HCT116 (cell line): Measurements from ENCODE around the gene MMP24. TPM values are rescaled to one million over a fixed set of nuclear protein-coding genes. Genes with fewer than 3 reads are reported as not detected.

Source experiments
- ATAC-seq: fragments of 200-7000 bp; cut with Tn5 transposase; 2 replicates; pipeline ENCODE4 v1.9.1; 2020; ENCODE audit warnings: mild to moderate bottlenecking, moderate library complexity
- BruUV-seq: library from RNA; stranded (reverse); fragments of 400-500 nt; replicated peaks from 2 replicates; lab custom pipeline; 2021; lab: Mats Ljungman, UMichigan
- CTCF ChIA-PET: fragments of 300-600 bp; sonication (Branson Sonifier 250); formaldehyde crosslinking; loops from one replicate; lab custom pipeline; 2021; ENCODE audit warnings: antibody characterized with exemption; lab: Charles Lee
- POLR2A ChIA-PET: fragments of 300-600, 350-600 bp; sonication (Branson Sonifier 250); formaldehyde crosslinking; loops from one replicate; lab custom pipeline; 2021; ENCODE audit warnings: antibody characterized with exemption; lab: Charles Lee
- RAD21 ChIA-PET, 2 experiments: fragments of 300-600 bp; sonication (Branson Sonifier 250); formaldehyde crosslinking; loops; one replicate each; lab custom pipeline; 2023; ENCODE audit warnings: low total read pairs in 2 of 2; ENCODE audit not compliant: uncharacterized antibody in 2 of 2, unreplicated experiment in 2 of 2, low non-redundant PET in 1 of 2; lab: Charles Lee
- DNase-seq: peaks from one replicate; pipeline ENCODE4 v3.0.0-alpha.2; 2010; ENCODE audit warnings: low read depth, low spot score
- H2AFZ ChIP-seq: fragments of 200-600 bp; shearing (Covaris generic), sonication (generic); 2 replicates; pipeline ENCODE4 v1.6.1; 2017; ENCODE audit warnings: low read depth, mixed run types, mixed read lengths, antibody characterized with exemption, low read length; ENCODE audit not compliant: poor library complexity, severe bottlenecking
- H3K27ac ChIP-seq: 2 replicates; pipeline ENCODE4 v1.5.1; 2012; ENCODE audit warnings: low read depth, low read length
- H3K27me3 ChIP-seq: fragments of 200-600 bp; sonication (generic); 2 replicates; pipeline ENCODE4 v1.6.1; 2016; ENCODE audit warnings: mixed run types, low read length, mixed read lengths; ENCODE audit not compliant: insufficient read depth
- H3K36me3 ChIP-seq, 2 experiments: fragments of 200-500 bp in 1 of 2; fragments of 200-600 bp in 1 of 2; sonication (Bioruptor generic) in 1 of 2; sonication (generic) in 1 of 2; 2 replicates each; pipeline versions ENCODE4 v1.5.1 to v1.6.1; 2014 to 2016; ENCODE audit warnings: low read length in 2 of 2, inconsistent platforms in 1 of 2, mixed read lengths in 1 of 2, mixed run types in 1 of 2; ENCODE audit not compliant: insufficient read depth in 2 of 2, control insufficient read depth in 1 of 2
- H3K4me1 ChIP-seq, 2 experiments: fragments of 200-600 bp in 1 of 2; sonication (generic) in 1 of 2; 2 replicates each; pipeline versions ENCODE4 v1.5.1 to v1.6.1; 2012 to 2017; ENCODE audit warnings: low read length in 2 of 2, inconsistent platforms in 1 of 2, mild to moderate bottlenecking in 1 of 2, mixed read lengths in 1 of 2, mixed run types in 1 of 2, moderate library complexity in 1 of 2; ENCODE audit not compliant: insufficient read depth in 2 of 2, control insufficient read depth in 1 of 2
- H3K4me2 ChIP-seq: fragments of 200-600 bp; sonication (generic); 2 replicates; pipeline ENCODE4 v1.6.1; 2017; ENCODE audit warnings: mixed run types, low read length, mixed read lengths
- H3K4me3 ChIP-seq, 2 experiments: fragments of 200-600 bp in 1 of 2; sonication (generic) in 1 of 2; replicated peaks in 1 of 2; 2 replicates each; pipeline ENCODE4 v1.5.1; 2011 to 2016; ENCODE audit warnings: low read length in 2 of 2, control low read depth in 1 of 2, low read depth in 1 of 2, mild to moderate bottlenecking in 1 of 2, mixed read lengths in 1 of 2, mixed run types in 1 of 2
- H3K79me2 ChIP-seq: fragments of 200-600 bp; sonication (generic); 2 replicates; pipeline ENCODE4 v1.6.1; 2017; ENCODE audit warnings: mild to moderate bottlenecking, mixed run types, low read length, moderate library complexity, mixed read lengths; ENCODE audit not compliant: insufficient read depth
- H3K9ac ChIP-seq: fragments of 200-600 bp; sonication (generic); 2 replicates; pipeline ENCODE4 v1.6.1; 2016; ENCODE audit warnings: low read length, mixed read lengths
- H3K9me2 ChIP-seq: fragments of 200-600 bp; sonication (generic), shearing (Covaris generic); 2 replicates; pipeline ENCODE4 v1.6.1; 2017; ENCODE audit warnings: mixed run types, mild to moderate bottlenecking, moderate library complexity; ENCODE audit not compliant: insufficient read depth
- H3K9me3 ChIP-seq, 2 experiments: fragments of 200-500 bp in 1 of 2; fragments of 200-600 bp in 1 of 2; sonication (Bioruptor generic) in 1 of 2; sonication (generic) in 1 of 2; 2 replicates each; pipeline ENCODE4 v1.6.1; 2014 to 2017; ENCODE audit warnings: low read length in 2 of 2, mixed read lengths in 2 of 2, inconsistent platforms in 1 of 2, low read depth in 1 of 2, mild to moderate bottlenecking in 1 of 2, mixed run types in 1 of 2, moderate library complexity in 1 of 2; ENCODE audit not compliant: control insufficient read depth in 1 of 2, insufficient read depth in 1 of 2
- H4K20me1 ChIP-seq: fragments of 200-600 bp; sonication (generic), shearing (Covaris generic); 2 replicates; pipeline ENCODE4 v1.6.1; 2017; ENCODE audit warnings: mixed run types, mild to moderate bottlenecking, moderate library complexity; ENCODE audit not compliant: insufficient read depth
- CEBPB ChIP-seq: IDR thresholded peaks from 2 replicates; pipeline ENCODE4 v1.6.1; 2012; ENCODE audit warnings: low read depth
- CTCF ChIP-seq, 3 experiments: fragments of 200-600 bp in 1 of 3; sonication (generic) in 1 of 3; IDR thresholded peaks in 2 of 3; conservative IDR thresholded peaks in 1 of 3; 2 replicates each; pipeline ENCODE4 v1.5.1; 2012 to 2017; ENCODE audit warnings: low read depth in 2 of 3, low read length in 2 of 3, antibody characterized with exemption in 1 of 3, borderline replicate concordance in 1 of 3, control low read depth in 1 of 3, mild to moderate bottlenecking in 1 of 3, mixed read lengths in 1 of 3, mixed run types in 1 of 3, moderate library complexity in 1 of 3; ENCODE audit not compliant: insufficient read depth in 1 of 3
- EZH2 ChIP-seq: fragments of 200-600 bp; sonication (generic); IDR thresholded peaks from 2 replicates; pipeline ENCODE4 v1.6.1; 2017; ENCODE audit warnings: antibody characterized with exemption, mixed run types
- EZH2phosphoT487 ChIP-seq: fragments of 200-600 bp; IDR thresholded peaks from 2 replicates; pipeline ENCODE4 v1.6.1; 2018; ENCODE audit warnings: antibody characterized with exemption, borderline replicate concordance
- FOSL1 ChIP-seq: IDR thresholded peaks from 2 replicates; pipeline ENCODE4 v1.6.1; 2012; ENCODE audit warnings: low read depth
- REST ChIP-seq: IDR thresholded peaks from 2 replicates; pipeline ENCODE4 v1.6.1; 2012; ENCODE audit warnings: low read depth
- ZBTB33 ChIP-seq: IDR thresholded peaks from 2 replicates; pipeline ENCODE4 v1.6.1; 2011; ENCODE audit warnings: mild to moderate bottlenecking, low read length, moderate library complexity; ENCODE audit not compliant: insufficient replicate concordance; ENCODE audit errors: extremely low read depth
- ZFX ChIP-seq: fragments of 450-650 bp; IDR thresholded peaks from 2 replicates; pipeline ENCODE4 v1.6.1; 2017
- ZNF274 ChIP-seq: fragments of 200-500 bp; sonication (Bioruptor generic); IDR thresholded peaks from 2 replicates; pipeline ENCODE4 v1.6.1; 2014; ENCODE audit warnings: mild to moderate bottlenecking, low read depth, low read length, inconsistent platforms
- intact Hi-C: fragments of 100-400 bp; cut with micrococcal nuclease; formaldehyde crosslinking; loops from 2 replicates; pipeline ENCODE4 v1.10.0; 2022
- total RNA-seq: library from RNA; stranded (reverse); gene quantifications from one replicate; pipeline ENCODE4 v1.2.1, GENCODE V29; 2021; ENCODE audit not compliant: unreplicated experiment

The MMP24 gene
- total RNA-seq, 1 experiment from 2014 or later = not detected

- Histone ChIP-seq H3K27ac (no peak overlapping the region), H3K4me2 (peak overlapping the region; percentile 84; the same call in 1 of the 2 replicates), H4K20me1 (no peaks in the 10 kb centered on the region), H3K9ac (no peak overlapping the region), H3K4me1 (peaks cover 8 to 23% of the 10 kb centered on the region in 2 experiments; a peak in 3 of 4 replicates), H3K36me3 (peaks cover 5 to 14% of the 10 kb centered on the region in 2 experiments; a peak in 3 of 4 replicates), H3K9me3 (no peaks in the 10 kb centered on the region)
- ChIA-PET POLR2A (no interaction called here), RAD21 (no interaction called here)
- ATAC-seq (no peak), DNase-seq (no peak)
- intact Hi-C loops = no loop called here
- no TSS peak for BruUV-seq
- no peak for TF ChIP-seq EZH2phosphoT487
- TF ChIP-seq ZNF274 = no peak
- no peak for TF ChIP-seq FOSL1
- TF ChIP-seq CEBPB = no peak
- TF ChIP-seq, all 23 proteins: peak for 0
- Histone ChIP-seq H3K79me2 (peaks cover 32% of the 10 kb centered on the region), H3K9me2 (no peaks in the 10 kb centered on the region), H3K4me3 (no peak overlapping the region), H2AFZ (no peak overlapping the region), H3K27me3 (no peaks in the 10 kb centered on the region)
- CTCF ChIA-PET = no interaction called here
Observed at GRCh38 chr20:35286077-35286898, 59.8 kb downstream of the MMP24 start.

- Histone ChIP-seq H4K20me1 (no peaks in the 10 kb centered on the region), H3K9me3 (no peaks in the 10 kb centered on the region), H3K4me2 (no peak overlapping the region), H3K36me3 (peaks cover 2 to 9% of the 10 kb centered on the region in 2 experiments; a peak in 3 of 4 replicates), H3K9ac (no peak overlapping the region), H3K27me3 (no peaks in the 10 kb centered on the region), H2AFZ (no peak overlapping the region), H3K4me1 (peaks cover 8 to 23% of the 10 kb centered on the region in 2 experiments; a peak in 3 of 4 replicates), H3K9me2 (no peaks in the 10 kb centered on the region), H3K79me2 (peaks cover 25% of the 10 kb centered on the region), H3K4me3 (no peak overlapping the region), H3K27ac (no peak overlapping the region)
- intact Hi-C loops = no loop called here
- BruUV-seq = no TSS peak
- DNase-seq = no peak
- RAD21 ChIA-PET = no interaction called here
- POLR2A ChIA-PET = no interaction called here
- CTCF ChIA-PET = no interaction called here
- no peak for ATAC-seq
- TF ChIP-seq REST = no peak
- no peak for TF ChIP-seq EZH2
- no peak for TF ChIP-seq ZFX
- no peak for TF ChIP-seq ZBTB33
- no peak for TF ChIP-seq CTCF (IDR thresholded peaks at IDR 0.05 in 2 of 3, conservative IDR thresholded peaks at IDR 0.05 in 1 of 3; ENCODE audit: borderline replicate concordance in 1 of 3, insufficient read depth in 1 of 3, low read depth in 2 of 3, low read length in 2 of 3)
Observed at GRCh38 chr20:35286899-35287508, 60.5 kb downstream of the MMP24 start.
